Measurements from ENCODE around the gene GVQW3.

GRCh38 chr11:76336597-76336996 is 44.5 kb upstream of the GVQW3 start:
- TF ChIP-seq, protein P1, sequence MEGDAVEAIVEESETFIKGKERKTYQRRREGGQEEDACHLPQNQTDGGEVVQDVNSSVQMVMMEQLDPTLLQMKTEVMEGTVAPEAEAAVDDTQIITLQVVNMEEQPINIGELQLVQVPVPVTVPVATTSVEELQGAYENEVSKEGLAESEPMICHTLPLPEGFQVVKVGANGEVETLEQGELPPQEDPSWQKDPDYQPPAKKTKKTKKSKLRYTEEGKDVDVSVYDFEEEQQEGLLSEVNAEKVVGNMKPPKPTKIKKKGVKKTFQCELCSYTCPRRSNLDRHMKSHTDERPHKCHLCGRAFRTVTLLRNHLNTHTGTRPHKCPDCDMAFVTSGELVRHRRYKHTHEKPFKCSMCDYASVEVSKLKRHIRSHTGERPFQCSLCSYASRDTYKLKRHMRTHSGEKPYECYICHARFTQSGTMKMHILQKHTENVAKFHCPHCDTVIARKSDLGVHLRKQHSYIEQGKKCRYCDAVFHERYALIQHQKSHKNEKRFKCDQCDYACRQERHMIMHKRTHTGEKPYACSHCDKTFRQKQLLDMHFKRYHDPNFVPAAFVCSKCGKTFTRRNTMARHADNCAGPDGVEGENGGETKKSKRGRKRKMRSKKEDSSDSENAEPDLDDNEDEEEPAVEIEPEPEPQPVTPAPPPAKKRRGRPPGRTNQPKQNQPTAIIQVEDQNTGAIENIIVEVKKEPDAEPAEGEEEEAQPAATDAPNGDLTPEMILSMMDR (IDR thresholded peaks at IDR 0.05): no peak
- TF ChIP-seq POLR2AphosphoS5 (IDR thresholded peaks at IDR 0.05): no peak
- TF ChIP-seq POLR2A (IDR thresholded peaks at IDR 0.05): no peak
